ENCODE measurements around the gene LTC4S.
"Not testable (repeated sequence)": the region's sequence is repeated elsewhere in the genome, so short reads cannot be mapped to it uniquely, and the experiment has no call there.

The LTC4S gene

DNA sequence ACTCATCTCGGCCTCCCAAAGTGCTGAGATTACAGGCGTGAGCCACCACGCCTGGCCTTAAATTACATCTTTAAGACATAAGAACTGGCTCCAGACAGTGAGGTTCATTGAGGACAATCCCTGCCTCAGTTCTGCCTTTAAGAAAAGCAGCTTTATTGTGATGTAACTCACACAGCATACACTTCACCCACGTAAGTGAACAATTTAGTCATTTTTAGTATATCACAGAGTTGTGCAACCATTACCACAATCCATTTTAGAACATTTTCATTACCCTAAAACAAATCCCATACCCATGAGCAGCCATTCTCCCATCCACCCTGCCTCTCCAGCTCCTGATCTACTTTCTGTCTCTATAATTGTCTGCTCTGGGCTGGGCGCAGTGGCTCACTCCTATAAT, 24.0 kb upstream of the LTC4S start:
- DNase-seq (ENCODE audit: low spot score): no peak

DNA sequence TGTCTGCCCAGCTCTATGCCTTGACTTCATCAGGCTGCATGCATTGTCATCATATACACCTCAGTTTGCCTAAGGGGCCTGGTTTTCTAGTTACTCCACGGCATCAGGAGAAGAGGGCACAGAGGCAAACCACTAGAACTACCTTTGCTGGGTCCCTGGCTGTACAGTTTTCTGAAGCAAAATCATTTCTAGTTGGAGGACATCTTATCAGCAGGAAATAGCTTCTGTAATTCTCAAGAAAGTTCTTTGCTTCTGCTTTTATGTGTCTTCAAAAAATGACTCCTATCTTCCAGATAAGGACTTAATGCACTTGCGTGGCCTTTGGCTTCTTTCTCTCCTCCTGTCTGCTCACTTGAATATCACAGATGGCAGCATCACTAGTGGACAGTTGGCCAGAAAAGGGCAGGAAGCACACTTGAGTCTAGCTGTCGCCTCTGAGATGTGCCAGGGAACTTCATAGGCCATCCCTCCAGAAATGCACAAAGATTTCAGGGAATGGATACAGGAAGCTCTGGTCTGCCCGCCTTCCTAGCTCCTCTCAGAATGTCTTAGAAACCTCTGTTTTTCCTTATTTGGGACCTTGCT, 22.4 kb upstream of the LTC4S start:
- no peak for DNase-seq (ENCODE audit: low spot score)

DNA sequence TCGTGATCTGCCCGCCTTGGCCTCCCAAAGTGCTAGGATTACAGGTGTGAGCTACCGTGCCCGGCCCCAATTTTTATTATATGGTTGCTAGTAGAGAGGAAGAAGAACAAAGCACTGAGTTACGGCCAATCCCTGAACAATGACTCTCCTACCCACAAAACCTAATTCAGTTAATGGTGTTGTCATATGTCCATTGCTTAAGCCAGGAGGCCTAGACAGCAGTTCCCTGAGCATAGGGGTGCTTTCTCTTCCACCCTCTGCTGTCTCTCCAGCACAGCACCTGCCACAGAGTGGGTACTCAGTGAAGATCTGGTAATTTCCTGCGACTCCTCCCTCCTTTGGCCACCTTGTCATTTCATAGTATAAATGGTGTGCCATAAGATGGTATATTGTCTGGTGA, 21.4 kb upstream of the LTC4S start:
- DNase-seq (ENCODE audit: low spot score): no peak

DNA sequence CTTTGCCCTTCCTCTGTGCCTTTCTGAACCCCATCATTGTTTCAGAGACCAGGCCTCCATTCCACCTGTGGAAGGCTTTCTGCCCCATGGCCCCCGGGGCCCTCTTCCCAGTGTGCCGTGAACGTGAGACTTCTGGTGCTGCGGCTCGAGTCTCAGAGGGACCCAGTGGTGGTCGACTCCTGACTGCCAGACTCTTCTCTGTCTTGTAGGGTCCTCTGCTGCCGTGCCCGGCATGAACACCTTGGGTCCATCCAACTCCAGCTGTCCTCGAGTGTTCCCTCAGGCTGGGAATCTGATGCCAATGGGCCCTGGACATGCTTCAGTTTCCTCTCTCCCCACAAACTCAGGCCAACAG, 20.1 kb upstream of the LTC4S start:
- DNase-seq (ENCODE audit: low spot score): no peak

- no peak for DNase-seq (ENCODE audit: low spot score)
These were observed 19.3 kb upstream of the LTC4S start for GRCh38 chr5:179774442-179774841.

DNA sequence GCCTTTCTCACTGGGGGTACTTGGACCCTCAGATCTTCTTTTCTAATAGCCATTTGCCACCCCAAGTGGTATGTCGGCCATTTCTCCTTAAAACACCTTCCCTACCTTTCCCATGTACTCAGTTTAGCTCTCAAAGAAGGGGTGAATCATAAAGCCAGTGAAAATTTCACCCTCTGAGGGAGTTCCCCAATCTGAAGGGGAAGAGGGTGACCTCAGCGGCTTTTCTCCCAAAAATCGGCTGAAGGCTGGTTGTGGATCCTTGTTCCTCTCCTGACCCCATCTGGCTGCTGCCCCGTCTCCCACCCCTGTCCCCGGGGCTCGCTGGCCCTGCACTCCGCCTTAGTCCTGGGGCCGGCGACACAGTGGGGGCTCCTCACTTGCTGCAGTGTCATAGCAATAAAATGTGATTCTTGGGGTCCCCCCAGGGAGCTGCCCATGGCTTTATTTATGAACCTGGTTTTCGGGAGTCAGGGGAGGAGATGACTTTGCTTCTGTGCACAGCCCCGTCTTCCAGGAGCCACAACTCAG, 17.3 kb upstream of the LTC4S start:
- no peak for DNase-seq (ENCODE audit: low spot score)

- DNase-seq (ENCODE audit: low spot score): no peak
These were observed 16.3 kb upstream of the LTC4S start for GRCh38 chr5:179777456-179777855.

DNA sequence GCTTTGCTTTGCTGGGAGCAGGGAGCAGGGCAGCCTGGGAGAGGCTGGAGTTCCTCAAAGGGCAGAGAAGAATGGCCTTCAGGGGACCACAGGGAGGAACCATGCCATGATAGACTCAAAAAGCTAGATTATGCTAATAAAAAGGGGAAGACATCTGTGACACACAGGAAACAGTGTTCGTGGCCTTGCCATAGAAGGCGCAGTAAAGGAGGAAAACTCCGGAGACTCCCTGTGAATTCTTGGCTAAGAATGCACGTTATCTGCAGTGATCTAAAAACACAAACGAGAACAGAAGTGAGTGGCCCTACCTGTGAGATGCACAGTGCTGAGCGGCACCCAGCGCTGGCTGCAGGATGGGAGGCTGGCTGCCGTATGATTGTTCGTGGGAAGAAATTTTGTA, 15.9 kb upstream of the LTC4S start:
- no peak for DNase-seq (ENCODE audit: low spot score)

GRCh38 chr5:179778591-179778990, 15.2 kb upstream of the LTC4S start:
- DNase-seq (ENCODE audit: low spot score): no peak

- no peak for DNase-seq (ENCODE audit: low spot score)
These were observed 14.0 kb upstream of the LTC4S start for GRCh38 chr5:179779826-179780225.

- no peak for DNase-seq (ENCODE audit: low spot score)
These were observed 13.4 kb upstream of the LTC4S start for GRCh38 chr5:179780362-179780761.

- no peak for DNase-seq (ENCODE audit: low spot score)
These were observed 11.9 kb upstream of the LTC4S start for GRCh38 chr5:179781846-179782245.

DNA sequence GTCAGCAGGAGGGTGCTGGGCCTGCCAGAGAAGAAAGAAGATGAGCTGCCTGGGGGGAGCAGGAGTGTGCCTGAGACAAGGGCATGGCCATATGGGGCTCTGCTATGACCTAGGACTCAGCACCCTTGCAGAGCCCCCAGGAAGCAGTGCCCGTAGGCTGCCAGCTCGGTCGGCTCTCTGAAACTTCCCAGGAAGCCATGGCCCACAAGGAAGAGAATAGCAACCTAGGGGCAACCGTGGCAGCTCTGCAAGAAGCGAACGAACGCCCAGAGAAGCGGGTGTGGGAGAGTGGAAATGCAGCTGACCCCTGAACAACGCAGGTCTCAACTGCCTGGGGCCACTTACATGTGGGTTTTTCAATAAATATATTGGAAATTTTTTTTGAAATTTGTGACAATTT, 10.7 kb upstream of the LTC4S start:
- DNase-seq (ENCODE audit: low spot score): no peak

- no peak for DNase-seq (ENCODE audit: low spot score)
These were observed 6.9 kb upstream of the LTC4S start for GRCh38 chr5:179786861-179787260.

- DNase-seq (ENCODE audit: low spot score): no peak
These were observed 5.5 kb upstream of the LTC4S start for GRCh38 chr5:179788193-179788854.

DNA sequence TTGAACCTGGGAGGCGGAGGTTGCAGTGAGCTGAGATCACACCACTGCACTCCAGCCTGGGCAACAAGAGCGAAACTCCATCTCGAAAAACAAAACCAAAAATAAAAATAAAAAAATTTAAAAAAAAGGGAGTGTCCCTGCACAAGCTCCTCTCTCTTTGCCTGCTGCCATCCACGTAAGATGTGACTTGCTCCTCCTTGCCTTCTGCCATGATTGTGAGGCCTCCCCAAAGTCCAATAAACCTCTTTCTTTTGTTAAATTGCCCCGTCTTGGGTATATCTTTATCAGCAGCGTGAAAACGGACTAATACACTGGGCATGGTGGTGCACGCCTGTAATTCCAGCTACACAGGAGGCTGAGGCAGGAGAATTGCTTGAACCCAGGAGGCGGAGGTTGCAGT, 4.5 kb upstream of the LTC4S start:
- DNase-seq (ENCODE audit: low spot score): not testable (repeated sequence)

DNA sequence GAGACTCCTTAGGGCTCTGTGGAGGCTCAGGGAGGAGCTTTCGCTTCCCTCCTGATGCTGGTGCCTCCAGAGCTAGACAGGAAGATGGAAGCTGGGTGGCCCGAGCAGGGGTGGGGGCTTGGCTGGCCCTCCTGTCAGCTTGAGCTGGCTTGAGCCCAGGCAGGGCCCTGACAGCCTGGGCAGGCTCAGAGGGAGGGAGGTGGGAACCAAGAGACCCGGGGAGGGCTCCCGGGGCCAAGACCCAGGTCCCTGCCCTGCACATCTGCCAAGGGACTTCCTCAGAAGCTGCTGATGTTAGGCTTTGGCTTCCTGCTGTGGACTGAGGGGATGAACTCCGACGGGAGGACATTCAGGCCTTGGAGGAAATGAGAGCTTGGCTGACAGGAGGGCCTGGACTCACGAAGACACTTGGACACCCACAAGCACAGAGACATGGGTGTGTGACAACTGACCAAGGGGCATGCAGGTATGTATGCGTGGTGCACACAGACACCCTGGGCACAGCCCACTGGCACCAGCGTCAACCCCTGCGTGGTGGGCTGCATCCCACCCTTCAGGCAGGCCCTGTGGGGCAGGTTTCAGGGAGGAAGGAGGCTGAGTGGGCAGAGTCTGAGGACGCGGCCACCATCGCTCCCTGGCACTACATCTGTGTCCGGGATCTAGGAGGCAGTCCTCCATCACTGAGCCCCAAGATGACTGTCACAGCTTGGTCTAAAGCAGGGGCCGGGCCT, 1.7 kb upstream of the LTC4S start:
- DNase-seq (ENCODE audit: low spot score): no peak

DNA sequence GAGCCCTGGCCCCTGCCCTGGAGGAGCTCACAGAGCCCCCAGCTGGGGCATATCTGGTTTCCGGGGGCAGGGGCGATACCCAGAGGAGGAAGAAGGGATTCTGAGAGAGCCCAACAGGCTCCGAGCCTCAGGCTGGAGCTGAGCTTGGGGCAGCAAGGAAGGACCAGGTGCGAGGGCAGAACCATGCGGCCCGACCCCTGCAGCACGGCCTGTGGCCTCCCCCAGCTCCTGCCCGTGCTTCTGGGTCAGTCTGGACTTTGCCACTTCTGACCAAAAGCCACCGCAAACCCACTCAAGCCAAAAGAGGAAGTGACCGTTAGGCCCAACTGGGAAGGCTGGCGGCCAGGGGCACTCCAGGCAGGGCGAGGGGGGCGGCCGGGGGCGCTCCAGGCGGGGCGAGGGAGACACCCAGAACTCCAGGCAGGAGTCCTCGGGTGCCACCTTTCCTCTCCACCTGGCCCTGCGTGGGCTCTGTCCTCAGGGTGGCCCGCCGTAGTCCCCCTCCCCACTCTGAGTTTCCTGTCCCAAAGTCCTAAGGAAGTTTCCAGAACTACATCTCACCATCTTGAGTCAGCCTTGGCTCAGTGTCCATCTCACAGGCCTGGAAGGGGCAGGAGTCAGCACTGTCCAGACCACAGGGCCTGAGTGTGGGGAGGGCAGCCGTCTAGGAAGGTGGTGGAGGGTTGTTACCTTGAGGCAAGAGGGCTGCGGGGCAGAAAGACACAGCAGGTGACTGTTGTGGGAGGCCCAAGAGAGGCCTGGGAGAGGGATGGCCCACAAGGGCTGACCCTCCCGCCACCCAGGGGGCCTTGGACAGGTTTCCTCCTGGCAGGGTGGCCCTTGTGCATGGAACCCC, 946 bp upstream of the LTC4S start:
- no peak for DNase-seq (ENCODE audit: low spot score)

GRCh38 chr5:179794171-179794570, 385 bp downstream of the LTC4S start:
- DNase-seq (ENCODE audit: low spot score): no peak

GRCh38 chr5:179794575-179794974, 789 bp downstream of the LTC4S start:
- no peak for DNase-seq (ENCODE audit: low spot score)

- no peak for DNase-seq (ENCODE audit: low spot score)
These were observed 1.5 kb downstream of the LTC4S start for GRCh38 chr5:179795049-179795862.
